Fibroblast of the conjunctiva (primary cell): Measurements from ENCODE around the gene PRKCE.

Source experiments
- DNase-seq: peaks from one replicate; pipeline ENCODE4 v3.0.0-alpha.2; 2010; ENCODE audit warnings: low read depth

The PRKCE gene

DNA sequence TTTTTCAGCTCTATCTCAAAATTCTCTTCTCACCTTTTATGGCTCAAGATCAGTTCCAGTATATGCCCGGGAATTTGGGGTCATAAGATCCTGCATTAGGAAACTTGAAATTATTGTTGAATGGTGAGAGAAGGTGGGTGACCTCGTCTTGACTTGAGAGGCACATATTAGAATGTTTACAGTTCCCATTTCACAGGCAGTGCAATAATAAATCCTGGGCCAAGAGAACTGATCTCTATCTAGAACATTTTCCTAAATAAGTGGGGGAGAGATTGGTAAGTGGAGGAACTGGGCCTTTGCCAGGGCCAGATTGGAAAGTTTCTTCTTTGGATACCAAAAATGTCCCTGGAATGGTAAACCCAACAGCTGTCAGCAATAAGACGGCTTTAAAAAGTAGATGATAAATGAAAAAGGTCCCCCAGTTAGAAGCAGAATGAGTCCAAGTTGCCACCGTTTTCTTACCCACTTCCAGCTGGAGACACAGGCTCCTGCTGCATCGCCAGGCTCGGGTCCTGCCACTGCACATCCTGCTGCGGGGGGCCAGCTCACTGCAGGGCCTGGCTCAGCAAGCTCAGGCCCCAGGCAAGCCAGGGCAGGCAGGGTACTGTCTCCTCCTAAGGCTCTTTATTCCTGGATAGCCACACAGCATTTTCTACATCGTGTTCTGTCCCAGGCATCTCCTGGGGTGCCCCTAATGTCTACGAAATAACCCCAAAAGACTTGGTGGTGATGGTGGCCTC, 519.3 kb downstream of the PRKCE start:
- DNase-seq, result no peak

DNA sequence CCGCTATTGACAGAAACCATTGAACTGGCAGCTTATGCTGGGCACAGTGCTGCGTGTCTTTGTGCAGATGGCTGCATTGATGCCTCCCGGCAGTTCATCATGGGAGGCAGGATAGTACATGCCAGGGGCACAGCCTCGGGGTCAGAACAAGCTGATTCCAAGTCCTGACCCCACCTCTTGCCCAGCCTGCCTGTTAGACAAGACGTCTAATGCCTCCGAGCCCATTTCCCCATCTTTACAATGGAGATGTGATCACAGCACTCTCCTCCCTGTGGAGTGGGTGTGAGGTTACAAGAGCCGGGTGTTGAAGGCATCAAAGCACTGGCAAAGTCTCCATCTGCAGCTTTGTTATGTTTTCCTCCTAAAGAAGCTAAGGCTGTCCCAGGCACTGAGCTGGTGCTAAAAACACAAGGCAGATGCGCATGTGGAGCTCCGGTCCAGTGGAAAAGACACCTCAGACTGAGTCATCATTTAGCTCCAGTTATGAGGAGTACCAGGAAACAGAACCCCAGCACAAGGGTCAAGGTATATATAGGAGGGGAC, 520.0 kb downstream of the PRKCE start:
- peak; percentile 79 for DNase-seq

DNA sequence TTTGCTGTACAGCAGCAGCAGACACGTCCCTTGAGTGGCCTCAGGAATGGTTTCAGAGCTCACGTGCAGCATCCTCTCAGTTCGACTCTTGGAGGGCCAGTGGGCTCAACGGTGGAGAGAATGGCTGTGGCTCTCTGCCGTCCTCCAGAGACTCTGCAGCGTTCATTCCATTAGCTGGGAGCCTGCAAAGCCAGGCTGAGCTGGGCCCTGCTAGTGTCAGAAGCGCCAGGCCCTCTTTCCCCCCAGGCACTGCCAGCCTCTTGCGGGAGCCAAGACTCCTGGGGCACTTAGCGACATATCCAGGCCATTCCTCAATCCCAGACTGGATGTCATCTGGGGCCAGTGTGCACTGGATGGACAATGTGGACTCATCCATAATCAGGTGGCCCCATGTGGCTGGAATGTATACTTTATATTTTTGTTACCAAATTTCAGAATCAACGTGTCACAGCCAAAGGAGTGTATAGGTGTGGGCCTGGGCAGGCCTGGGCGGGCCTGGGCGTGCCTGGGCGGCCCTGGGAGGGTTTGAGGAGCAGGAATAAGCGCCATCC, 520.6 kb downstream of the PRKCE start:
- DNase-seq, result no peak

DNA sequence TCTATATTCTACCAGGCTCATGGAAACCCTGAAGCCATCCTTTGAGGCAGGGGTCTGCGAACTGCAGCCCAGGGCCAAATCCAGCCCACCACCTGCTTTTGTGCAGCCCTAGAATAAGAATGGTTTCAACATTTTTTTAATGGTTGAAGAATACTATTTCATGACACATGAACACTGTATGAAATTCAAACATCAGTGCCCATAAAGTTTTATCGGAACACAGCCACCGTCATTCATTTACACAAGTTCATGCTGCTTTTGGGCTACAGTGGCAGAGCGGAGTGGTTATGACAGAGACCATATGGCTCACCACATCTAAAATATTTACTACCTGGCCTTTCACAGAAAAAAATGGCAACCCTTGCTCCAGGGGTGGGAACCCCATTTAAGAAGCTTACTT, 521.6 kb downstream of the PRKCE start:
- DNase-seq, result no peak

DNA sequence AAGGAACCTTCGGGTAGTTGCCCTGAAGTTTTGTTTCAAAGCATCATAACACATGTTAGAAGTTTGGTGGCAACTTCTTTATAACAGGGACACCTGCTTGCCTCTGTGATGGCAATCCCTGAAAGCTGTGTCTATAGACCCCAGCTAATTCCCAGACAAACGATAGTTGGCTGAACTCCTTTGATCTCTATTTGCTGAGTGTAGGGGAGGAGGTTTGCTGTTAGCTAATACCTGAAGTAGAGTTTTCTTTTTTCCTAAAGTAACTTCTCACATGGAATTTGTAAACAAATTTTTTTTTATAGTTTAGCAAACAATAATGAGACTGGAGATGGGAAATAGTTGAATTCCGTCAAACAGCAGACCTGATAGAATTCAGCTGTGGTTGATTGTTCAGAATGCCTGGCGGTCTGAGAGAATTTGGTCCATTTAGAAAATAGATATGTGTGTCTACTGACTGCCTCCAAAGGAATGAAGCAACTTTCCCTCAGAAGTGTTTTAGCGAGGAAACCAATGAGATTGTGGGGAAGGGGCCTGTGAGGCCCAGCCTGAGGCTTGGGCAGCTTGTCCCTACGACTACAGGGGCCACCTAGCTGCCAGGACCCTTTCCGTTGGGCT, 522.3 kb downstream of the PRKCE start:
- no peak for DNase-seq

DNA sequence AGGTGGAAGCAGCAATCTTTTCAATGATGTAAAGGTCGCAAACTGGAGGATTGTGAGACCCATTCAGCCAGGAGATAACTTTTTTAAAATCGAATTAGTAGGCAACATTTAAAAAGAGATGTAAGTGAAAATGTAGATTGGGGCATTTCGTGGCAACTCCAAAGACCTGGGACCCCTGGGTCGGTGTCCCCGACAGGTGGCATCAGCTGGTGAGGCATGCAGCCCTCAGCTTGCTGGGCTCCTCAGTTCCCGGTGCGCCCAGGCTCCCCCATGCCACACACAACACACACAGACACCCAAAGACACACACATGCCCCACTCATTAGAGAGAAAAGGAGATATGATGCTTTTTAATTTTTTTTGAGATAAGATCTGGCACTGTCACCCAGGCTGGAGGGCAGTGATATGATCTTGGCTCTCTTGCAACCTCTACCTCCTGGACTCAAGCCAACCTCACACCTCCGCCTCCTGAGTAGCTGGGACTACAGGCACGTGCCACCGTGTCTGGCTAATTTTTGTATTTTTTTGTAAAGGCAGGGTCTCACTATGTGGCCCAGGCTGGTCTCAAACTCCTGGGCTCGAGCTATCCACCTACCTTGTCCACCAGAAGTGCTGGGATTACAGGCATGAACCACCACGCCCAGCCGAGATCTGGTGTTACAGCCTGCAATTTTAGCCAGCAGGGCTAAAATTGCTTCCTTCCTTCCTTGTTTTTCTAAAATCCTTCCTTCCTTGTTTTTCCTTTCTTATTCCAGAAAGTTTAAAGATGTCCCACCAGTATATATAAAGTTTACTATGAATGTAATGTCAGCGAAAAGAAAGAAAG, 523.1 kb downstream of the PRKCE start:
- no peak for DNase-seq

DNA sequence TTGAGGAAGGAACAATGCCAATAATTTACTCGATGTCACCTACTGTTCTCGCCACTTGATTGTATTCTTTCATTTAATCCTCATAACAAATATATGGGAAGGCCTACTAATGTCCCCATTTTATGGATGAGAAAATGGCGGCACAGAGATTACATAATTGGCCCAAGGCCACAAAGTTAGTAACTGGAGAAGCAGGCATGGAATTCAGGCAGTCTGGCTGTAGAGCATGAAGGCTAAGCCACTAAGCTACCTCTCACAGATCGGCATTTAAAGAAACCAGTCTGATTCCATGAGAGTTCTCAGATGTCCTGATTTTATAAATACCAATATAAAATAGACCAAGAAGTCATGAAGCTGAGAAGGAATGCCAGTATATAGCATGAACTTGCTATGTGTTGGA, 523.9 kb downstream of the PRKCE start:
- no peak for DNase-seq

DNA sequence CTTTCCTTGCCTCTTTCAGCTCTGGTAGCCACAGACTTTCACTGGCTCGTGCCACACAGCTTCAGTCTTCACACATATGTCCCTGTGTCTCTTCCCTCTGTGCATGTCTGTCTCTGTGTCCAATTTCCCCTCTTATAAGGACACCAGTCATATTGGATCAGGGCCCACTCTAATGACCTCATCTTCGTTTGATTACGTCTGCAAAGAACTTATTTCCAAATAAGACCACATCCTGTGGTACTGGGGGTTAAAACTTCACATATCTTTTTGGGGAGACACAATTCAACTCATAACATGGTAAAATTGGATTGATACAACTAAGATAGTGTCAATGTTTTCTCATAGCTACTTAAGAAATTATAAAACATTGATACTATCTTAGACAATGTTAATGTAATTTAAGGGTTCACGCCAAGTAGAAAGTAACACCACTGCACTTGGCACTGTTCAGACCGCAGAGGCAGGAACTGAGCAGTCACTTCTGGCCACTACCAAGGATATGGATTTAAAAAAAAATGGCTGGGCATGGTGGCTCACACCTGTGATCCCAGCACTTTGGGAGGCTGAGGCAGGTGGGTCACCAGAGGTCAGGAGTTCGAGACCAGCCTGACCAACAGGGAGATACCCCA, 526.1 kb downstream of the PRKCE start:
- no peak for DNase-seq

DNA sequence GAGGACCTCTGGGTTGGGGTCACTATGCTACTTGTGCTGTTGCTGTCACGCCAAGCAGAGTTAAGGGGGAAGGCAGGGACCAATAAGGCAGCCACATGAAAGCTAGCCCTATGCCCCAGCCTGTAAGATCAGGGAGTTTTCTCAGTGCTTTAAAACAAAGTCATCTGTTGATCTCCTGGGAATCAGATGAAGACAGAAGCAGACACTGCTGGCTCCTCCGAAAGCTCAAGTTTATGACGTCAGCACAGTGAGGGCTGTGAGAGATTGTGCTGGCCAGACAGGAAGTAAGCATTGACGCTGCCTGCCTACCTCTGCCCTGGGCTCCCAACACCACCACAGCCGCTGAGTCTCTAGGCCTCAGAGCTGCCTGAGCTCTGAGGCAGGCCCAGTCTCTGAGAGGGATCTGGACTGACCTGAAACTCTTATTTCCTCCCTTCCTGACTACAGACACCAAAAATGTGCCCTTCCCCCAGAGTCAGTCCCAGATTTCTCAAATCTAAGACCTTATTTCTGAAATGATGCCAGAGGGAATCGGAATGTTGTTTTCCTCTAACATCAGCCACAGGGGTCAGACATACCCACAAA, 527.7 kb downstream of the PRKCE start:
- peak; percentile 67 for DNase-seq

DNA sequence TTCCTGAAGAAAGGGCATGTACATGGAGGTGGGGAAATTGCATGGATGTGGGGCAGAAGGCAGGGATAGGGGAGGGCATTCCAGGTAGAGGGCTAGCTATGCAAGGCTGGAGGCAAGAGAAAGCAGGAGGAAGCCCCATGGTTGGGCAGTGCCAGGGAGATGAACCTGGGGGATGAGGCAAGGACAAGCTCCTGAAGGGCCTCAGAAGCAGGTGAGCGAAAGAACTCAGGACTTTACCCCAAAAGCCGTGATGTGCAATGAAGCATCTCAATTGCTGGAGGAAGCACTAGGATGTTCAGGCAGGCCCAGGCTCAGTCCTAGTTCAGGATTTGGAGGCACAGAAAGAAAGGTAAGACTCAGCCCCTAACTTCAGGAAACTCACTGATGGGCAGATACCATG, 528.7 kb downstream of the PRKCE start:
- DNase-seq, result no peak

DNA sequence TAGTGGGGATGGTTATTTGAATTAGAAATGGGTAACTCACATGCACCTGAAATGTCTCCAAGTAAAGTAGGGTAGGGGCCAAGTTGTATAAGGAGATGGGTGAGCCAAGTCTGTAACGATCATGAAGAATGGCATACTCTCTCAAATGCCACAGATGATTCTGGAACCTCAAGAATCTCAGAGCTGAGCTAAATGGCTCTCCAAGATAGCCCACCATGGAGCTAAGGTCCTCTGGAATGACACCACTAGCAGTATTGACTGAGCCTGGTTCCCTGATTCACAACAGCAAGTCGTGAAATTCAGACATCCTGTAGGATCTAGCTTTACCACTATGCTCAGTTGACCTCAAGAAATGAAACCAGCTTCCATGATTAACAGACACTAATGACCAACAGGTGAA, 529.8 kb downstream of the PRKCE start:
- no peak for DNase-seq

DNA sequence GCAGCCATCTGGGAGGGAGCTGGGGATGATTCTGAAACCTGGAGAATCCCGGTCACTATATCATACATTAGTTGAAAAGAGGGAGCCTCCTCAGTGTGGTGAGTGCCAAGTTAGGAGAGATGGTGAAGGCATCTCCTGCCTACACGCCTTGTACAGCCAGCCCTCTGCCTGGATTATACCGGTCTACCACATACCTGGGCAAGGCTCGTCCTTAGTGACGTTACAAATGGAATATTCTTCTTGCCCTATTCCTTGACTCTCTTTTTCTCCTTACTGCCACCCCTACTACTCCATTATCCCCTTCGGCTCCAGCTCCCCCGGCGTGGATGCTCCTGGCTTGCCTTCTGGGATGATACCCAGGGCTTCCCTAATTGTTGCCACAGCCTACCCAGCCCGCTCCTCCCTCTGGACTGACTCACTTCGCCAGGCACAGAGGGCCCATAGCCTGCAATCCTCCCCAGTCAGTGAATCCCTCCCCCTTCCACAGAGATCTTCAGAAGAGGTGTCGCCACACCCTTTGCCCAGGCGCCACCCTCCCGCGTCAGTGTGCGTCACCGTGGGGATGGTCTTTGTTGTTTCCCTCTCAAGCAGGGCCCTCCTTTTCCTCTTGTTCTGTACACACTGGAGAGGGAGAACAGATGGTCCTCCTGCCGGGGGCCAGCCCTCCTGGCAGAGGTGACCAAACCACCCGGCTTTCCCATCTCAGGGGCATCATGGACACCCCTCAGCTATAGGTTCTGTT, 530.5 kb downstream of the PRKCE start:
- no peak for DNase-seq

DNA sequence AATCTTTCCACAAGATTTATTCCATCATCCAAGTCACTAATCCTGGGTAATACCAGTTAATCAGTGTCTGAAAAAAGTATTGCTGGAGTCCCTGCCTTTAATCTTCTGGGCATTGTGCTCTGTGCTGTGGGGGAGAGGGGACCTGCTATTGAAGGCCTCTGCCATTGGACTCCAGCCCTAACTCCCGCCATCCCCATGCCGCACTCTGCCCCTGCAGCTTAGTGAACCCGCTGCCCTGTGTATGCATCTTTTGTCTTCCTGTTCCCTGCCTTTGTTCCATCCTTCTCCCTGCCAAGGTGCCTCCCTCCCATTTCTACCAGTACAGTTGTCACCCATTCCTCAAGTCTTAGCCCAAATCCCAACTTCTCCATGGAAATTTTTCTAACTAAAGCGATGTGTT, 532.0 kb downstream of the PRKCE start:
- no peak for DNase-seq

DNA sequence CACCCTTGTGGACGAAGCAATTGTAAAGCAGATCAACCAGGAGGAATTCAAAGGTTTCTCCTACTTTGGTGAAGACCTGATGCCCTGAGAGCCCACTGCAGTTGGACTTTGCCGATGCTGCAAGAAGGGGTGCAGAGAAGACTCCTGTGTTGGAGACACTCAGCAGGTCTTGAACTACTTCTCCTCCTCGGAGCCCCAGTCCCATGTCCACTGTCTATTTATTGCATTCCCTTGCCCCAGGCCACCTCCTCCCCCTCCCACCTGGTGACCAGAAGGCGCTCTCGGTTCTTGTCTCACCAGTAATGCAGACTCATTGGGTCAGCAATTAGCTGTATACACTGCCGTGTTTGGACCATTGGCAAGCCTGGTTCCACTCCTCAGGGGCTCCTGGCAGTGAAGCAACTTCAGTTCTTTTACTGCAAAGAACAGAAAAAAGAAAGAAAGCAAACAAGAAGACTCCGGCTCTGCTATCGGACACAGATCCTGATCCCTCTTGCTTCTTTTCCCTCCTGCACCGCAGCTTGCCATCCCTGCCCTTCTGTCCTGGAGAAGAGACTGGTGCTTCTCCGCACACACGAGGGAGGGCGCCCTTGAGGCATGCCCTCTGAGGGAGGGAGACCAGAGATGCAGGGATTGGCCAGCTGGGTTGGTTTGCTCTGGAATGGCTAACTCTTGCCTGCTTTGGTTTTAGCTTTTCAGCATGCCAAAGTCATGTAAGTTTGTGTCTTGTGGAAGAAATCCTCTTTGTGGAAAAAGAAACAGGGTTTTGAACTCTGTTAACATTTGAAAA, 533.5 kb downstream of the PRKCE start:
- DNase-seq, result no peak

DNA sequence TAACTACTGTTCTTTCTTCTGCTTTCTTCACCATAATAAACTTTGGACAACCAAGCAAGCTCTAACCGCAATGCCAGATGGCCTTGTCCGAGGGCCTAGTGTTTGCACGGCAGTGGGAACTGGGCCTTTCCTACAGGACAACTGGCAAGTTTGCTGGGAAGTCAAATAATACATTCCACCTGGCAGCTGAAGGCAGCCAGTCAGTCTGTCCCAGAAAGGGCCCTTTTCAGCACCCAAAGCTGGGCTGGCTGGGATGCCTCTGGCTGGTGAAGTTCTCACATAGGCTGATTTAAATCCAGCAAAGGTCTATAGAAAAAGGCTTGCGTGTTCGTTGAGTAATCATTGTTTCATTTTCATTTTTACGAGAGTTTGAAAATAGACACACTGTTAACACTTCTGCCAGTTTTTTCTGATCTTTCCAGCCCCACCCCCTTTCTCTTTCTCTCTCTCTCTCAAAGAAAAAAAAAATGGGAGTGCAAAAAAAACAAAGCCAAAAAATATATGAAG, 535.7 kb downstream of the PRKCE start:
- DNase-seq, result no peak

DNA sequence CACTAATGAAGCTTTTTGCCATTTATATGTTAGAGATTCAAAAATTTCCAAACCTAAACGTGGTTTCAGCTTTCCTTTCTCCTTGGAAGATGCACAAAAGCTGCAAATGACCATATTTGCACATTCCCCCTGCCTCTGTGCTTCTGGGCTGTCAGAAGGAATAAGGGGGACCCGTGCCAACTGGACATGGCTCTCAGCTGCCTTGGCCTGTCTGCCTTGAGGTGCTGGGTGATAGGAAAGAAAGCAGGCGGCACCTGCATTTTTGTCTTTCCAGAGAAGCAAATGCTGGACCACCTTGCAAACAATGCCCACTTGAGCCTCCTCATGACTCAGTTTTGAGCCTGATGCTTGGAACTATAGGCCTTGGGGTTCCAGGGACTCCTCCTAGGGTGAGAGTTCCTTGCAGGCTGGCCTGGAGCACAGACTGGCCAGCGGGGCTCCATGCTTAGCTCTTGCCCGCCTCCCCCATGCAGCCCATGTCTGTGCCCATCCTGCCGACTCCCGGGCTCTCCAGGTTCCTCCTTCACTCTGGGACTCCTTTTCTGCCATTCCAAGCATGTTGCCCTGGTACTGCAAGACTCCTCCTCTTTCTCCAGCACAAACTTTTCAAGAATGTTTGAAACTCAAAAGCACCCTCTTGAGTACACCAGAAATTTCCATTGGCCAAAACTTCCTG, 536.7 kb downstream of the PRKCE start:
- no peak for DNase-seq

DNA sequence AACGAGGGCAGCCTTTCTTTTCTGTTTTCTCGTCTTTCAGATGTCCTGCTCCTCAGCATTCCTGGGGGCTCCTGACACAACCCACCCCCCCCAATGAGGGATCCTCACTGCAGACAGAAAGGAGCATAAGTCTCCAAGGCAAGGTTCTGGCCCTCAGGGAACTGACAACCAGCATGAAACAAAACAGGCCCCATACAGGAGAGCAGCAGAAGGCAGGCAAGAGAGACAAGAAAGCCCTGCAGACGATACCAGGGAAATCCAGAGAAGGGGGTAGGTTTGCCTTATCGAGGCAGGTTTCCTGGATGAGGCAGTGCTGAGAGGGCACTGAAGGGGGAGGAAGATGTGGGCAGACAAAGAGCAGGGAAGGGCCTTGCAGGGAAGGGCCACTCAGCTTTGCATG, 541.9 kb downstream of the PRKCE start:
- DNase-seq, result no peak

DNA sequence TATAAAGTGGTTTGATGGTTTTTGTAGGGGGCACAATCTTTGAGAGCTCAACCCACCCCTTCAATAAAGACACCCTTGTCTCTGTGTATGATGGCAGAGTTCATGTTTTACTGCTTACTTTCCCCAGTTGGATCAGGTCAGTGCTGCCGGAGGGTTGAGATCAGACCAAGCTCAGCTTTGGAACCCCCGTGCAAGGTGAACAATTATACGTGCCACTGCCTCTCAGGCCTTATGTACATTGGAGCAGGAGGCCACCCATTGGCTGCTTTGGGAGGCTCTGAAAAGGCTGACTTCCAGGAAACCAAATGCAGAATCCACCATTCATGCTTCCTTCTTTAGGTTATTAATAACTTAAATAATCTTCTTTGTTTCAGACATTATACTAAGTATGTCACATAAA, 542.4 kb downstream of the PRKCE start:
- no peak for DNase-seq

DNA sequence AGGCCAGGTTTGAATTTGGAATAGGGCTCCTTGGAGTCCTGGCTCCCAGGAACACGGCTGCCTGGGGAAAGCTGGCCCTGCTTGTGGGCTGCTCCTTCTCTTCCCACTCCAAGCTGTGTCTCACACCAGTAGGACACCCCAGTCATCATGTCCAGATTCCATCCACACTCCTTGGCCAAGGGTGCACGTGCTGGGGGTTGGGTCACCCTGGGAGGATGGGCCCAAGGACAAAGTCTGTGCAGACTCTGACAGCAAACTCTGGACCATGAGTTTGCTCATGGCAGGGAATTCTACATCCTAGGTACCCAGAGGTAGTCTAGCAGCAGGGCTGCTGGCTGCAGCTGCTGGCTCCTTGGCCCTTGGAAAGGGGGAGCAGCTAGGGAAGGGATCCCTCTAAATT, 543.4 kb downstream of the PRKCE start:
- DNase-seq, result no peak
